ENCODE data around the gene DIO3.

DIO3 gene

GRCh38 chr14:101600336-101600890 is 39.1 kb downstream of the DIO3 start:
- no peak for DNase-seq

- DNase-seq = no peak
Measured at GRCh38 chr14:101600891-101601605, 39.8 kb downstream of the DIO3 start.

- DNase-seq = no peak
Measured at GRCh38 chr14:101601606-101602465, 40.5 kb downstream of the DIO3 start.

GRCh38 chr14:101602466-101602840 is 41.2 kb downstream of the DIO3 start:
- DNase-seq = no peak

- no peak for DNase-seq
Measured at GRCh38 chr14:101603096-101603495, 41.8 kb downstream of the DIO3 start.

GRCh38 chr14:101604228-101604934 is 43.1 kb downstream of the DIO3 start:
- no peak for DNase-seq

GRCh38 chr14:101604935-101605780 is 43.9 kb downstream of the DIO3 start:
- DNase-seq = no peak

- no peak for DNase-seq
Measured at GRCh38 chr14:101605836-101606235, 44.5 kb downstream of the DIO3 start.
